Raji (cell line): ENCODE measurements around the gene RNU4-1.

Experiments
- POLR2A ChIP-seq: IDR thresholded peaks from 2 replicates; pipeline ENCODE4 v1.6.1; 2011; ENCODE audit warnings: low read depth, low read length, control low read depth; ENCODE audit not compliant: insufficient read depth

Gene RNU4-1

GRCh38 chr12:120264904-120265472 lies 28.0 kb downstream of the RNU4-1 start:
- TF ChIP-seq POLR2A = no peak

GRCh38 chr12:120264086-120264903 lies 28.7 kb downstream of the RNU4-1 start:
- no peak for TF ChIP-seq POLR2A

GRCh38 chr12:120263748-120264085 lies 29.3 kb downstream of the RNU4-1 start:
- no peak for TF ChIP-seq POLR2A

GRCh38 chr12:120262852-120263747 lies 29.9 kb downstream of the RNU4-1 start:
- no peak for TF ChIP-seq POLR2A

DNA sequence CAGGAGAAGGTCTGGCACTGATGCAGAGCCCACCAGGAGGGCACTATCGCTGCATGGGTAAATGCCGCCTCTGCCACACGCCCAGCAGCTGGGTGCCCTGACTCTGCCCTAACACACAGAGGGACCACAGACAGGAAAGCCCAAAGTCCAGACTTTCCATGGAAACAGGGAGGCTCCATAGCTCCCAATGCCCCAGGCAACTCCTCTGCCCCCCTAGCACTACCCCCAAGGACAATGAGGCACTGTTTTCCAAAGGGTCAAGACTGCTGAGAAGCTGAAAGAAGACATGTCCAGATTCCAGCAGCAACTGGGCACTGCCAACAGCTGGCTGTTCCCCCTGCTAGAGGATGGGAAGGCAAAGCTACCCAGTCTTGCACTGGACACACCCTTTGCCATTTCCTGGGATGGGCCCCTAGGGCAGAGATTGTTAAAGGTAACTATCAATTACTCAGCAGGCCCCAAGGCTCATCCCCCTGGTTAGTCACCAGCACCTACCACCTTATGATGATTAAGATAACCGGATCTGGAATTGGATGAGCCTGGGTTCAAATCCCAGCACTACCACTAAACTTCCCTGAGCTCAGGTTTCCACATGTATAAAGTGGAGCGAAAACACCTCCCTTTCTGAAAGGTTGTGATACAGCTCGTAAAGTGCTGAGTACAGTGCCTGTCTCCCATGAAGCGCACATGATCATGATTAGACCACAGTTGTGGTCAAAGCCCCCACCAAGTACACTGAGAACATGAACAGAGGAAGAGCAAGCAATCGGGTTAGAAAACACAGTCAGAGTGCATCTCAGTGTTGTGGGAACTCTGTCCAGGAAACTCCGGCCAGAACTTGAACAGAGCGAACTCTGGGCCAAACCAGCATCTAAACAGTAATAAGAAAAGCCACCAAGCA lies 30.8 kb downstream of the RNU4-1 start:
- no peak for TF ChIP-seq POLR2A

- no peak for TF ChIP-seq POLR2A
These were observed 32.4 kb downstream of the RNU4-1 start for GRCh38 chr12:120260607-120261006.

- no peak for TF ChIP-seq POLR2A
These were observed 33.4 kb downstream of the RNU4-1 start for GRCh38 chr12:120259418-120260202.

DNA sequence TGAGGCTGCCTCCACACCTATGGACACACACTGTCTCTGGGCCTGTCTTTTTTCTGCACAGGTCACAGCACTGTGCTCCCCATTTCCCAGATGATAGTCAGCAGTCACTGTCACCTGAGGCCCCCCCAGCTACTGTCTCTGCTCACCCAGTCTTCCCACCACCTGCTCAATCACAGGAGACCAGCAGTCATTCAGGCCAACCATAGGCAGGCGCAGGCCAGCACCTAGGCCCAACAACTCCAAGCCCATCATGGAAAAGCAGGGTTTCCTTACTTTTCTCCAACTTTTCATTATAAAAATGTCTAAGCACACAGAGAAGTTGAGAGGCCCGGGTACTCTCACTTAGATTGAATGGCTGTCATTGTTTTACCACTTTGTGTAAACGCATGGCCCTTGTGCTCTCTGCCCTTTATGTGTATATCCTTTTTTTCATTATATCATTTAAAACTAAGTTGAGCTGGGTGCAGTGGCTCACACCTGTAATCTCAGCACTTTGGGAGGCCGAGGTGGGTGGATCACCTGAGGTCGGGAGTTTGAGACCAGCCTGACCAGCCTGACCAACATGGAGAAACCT lies 34.6 kb downstream of the RNU4-1 start:
- no peak for TF ChIP-seq POLR2A

- no peak for TF ChIP-seq POLR2A
These were observed 35.8 kb downstream of the RNU4-1 start for GRCh38 chr12:120257041-120257821.

GRCh38 chr12:120254809-120255208 lies 38.2 kb downstream of the RNU4-1 start:
- TF ChIP-seq POLR2A = no peak

- no peak for TF ChIP-seq POLR2A
These were observed 40.7 kb downstream of the RNU4-1 start for GRCh38 chr12:120252071-120252906.

GRCh38 chr12:120249875-120250795 lies 42.9 kb downstream of the RNU4-1 start:
- no peak for TF ChIP-seq POLR2A
